ENCODE results near the gene HMOX2.

- TF ChIP-seq CTCF (IDR thresholded peaks at IDR 0.05): no peak
- TF ChIP-seq POLR2A (IDR thresholded peaks at IDR 0.05): no peak
- no peak for TF ChIP-seq POLR2AphosphoS5 (IDR thresholded peaks at IDR 0.05)
- no peak for TF ChIP-seq EP300 (IDR thresholded peaks at IDR 0.05)
Measured at GRCh38 chr16:4437366-4437765, 38.8 kb upstream of the HMOX2 start.

Data from upper lobe of left lung (tissue), 4 donors.